NB4 (cell line): ENCODE measurements around the gene NDUFS2.

Experiments used
- CTCF ChIP-seq: IDR thresholded peaks from one replicate; pipeline ENCODE4 v1.5.1; 2012; ENCODE audit warnings: low read depth, low read length
- POLR2A ChIP-seq: IDR thresholded peaks from 2 replicates; pipeline ENCODE4 v1.6.1; 2011; ENCODE audit warnings: mild to moderate bottlenecking; ENCODE audit not compliant: insufficient read length; ENCODE audit errors: extremely low read depth

- no peak for TF ChIP-seq CTCF
- TF ChIP-seq POLR2A = no peak
Measured at GRCh38 chr1:161196521-161197451, 5.4 kb upstream of the NDUFS2 start.
